Activated CD8-positive, alpha-beta memory T cell treated with anti-CD3 and anti-CD28 coated beads for 1 hour (primary cell): ENCODE results near the gene BMX.

Experiments used
- DNase-seq, 2 donors: peaks; one replicate each; pipeline ENCODE4 v3.0.0-alpha.2; 2020; ENCODE audit warnings: low read depth in 1 of 2; ENCODE audit errors: extremely low read depth in 1 of 2

The BMX gene

DNA sequence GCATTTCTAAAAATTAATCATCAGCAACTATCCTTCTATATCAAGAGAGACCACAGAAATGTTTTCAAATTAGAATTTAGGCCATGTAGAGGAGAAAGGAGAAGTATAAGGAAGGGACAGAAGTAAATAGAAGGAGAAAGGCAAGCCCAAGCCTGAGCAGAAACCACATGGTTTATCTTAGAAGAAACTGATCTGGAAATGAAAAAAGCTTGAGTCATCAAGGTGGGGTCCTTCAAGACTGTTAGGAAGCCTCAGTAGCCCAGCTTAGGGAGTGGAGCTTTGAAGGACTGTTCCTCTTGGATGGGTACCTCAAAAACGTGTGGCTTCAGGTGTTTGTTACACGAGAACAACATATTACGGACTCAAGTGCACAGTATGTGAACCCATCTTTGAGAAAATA, 4.5 kb downstream of the BMX start:
- no peak for DNase-seq

DNA sequence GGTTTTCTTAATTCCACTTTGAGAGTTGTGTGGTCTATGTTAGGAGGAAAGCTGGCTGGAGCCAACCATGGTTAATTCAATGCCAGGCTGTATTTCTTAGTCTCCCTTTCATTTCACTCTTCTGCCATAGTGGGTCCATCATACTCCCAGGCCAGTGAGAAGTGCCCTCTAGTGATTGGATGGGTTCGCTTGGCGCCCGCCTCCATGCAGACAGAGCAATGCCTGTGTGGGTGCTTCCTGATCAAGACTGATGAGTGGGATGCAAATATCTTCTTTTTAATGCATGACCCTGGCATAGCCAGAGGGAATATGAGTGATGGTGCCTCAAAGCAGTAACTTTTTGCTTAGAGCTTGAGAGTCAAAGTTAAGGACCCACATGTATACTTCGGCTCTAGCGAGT, 6.4 kb downstream of the BMX start:
- no peak for DNase-seq

DNA sequence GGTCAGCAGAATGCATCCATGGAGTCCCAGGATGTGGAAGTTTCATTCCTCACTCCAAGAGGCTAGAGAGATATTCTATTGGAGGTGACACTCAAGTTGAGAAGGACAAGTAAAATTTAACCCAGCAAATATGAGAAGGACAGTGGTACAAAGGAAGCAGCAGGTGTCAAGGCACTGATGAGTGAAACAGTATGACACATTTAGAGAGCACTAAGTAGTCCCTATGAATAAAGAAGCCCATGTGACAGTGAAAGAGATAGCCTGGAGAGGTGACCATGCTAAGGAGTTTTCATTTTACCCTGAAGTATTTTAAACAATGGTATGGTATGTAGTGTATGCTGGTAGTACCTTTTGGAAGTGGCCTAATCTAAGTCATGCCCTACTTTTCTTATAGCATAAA, 9.2 kb downstream of the BMX start:
- DNase-seq, result no peak

DNA sequence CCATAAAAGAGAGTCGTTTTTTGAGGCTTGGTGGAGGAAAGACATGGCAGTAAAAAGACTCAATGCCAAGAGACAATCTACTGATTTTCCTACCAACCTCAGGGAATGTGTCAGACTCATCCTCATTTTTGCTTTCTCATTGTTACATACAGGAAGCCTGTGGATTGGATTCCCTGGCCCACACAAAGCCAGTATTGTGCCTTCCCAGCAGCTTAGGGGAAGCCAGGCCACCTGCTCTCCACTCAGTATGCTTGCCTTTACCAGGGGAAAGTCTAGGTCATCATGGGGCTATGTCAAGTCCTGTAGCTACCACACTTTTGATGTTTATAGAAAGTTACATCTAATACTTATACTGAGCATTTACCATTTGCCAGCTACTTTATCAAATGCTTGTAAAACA, 11.0 kb downstream of the BMX start:
- no peak for DNase-seq

DNA sequence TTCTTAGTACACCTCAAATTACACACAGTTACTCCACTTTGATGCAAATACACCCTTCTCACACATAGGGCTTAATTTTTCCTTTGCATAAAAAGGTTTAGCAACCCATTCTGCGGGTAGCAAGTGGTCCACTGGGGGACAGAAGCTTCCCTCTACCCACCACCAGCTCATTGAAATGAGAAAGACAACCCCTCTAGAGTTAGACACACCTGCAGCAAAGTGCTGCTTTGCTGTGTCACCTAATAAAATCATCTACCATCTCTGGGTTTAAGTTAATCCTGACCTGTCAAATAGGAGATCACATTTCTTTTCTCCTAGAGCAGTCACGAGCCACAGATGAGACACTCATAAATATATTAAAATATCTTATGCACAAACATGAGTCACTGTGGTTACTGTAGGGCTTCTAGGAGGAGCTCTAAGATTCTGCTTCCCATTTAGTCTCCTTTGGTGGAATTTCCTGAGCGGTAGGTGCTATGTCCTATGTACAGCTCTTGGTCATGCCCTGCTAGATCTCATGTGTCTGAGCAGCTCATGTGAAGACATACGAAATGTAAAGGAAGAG, 11.9 kb downstream of the BMX start:
- no peak for DNase-seq

DNA sequence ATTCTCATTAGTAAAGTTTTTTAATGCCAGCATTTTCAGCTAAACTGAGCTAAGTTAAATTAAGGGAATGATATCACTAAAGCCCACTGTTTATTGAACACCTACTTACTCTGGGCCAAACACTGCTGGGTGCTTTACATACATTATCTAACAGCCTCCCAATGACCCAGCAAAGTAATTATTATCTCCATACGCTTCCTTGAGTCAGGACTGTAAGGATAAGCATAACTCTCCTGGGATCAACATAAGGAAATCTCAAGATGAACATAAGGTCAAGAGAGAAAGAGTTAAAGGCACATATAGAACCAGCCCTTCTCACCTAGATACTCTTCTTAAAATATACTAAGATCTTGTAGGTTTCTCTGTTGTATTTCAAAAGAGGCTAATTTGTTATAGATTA, 13.7 kb downstream of the BMX start:
- DNase-seq, result no peak

DNA sequence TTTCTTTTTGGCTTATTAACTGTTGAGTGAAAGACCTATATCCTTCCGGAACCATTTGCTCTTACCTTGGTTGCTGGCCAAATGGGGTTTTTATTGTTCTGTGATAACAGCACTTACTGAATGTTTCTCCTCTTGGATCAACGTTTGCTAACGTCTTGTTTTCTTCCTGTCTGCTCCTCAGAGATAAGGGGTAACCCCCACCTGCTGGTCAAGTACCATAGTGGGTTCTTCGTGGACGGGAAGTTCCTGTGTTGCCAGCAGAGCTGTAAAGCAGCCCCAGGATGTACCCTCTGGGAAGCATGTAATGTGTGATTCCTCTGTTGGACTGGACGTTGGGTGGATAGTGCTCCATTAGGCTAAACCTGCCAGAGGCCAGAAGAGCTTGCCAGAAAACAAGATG, 15.3 kb downstream of the BMX start:
- DNase-seq, result no peak

DNA sequence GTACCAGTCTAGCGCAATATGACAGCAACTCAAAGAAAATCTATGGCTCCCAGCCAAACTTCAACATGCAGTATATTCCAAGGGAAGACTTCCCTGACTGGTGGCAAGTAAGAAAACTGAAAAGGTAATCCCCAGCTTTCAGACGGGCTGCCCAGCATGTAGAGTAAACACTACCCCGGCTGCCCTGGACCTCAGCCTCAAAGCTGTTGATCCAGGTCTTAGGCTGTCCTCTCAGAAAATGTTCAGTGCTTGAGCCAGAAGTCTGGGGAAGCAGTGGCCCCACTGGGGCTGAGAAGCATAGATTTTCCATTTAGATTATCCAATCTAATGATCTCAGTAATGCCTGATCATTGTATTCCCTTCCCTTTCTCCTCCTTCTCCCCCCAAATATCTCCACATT, 21.9 kb downstream of the BMX start:
- no peak for DNase-seq

DNA sequence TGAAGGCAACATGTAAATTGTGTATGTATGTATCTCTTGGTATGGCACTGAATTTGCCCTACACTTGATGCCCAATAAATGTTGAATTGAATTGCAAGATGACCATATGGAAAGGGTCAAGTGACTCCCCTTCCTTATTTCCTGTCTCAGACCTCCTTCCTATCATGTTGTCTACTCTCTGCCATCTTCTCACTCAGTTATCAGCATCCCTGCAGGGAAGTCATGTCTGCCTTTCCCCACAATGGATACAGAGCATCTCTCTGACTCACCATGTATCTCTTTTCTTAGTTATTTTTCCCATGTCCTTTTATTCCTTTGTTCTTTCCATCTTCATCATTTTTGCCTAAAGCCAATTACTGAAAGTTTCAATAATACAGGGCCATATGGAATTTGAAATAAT, 22.5 kb downstream of the BMX start:
- DNase-seq, result no peak

DNA sequence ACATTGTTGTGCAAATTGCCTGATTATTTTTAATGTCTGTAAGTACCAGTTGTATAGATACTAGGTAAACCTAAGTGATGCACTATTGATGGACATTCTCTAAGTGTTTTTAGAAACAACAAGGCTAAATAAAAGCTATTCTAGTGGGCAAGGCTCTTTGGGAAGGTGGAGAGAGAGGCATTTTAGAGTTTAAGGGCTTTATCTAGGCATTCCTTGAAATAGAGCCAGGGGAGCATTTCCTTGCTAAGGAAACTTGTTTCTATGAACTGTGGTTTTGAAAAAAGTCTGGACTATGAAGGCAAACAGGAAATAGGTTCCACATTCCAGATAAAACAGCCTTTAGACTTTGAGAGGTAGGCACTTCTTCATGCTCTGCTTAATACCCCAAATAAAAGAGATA, 23.8 kb downstream of the BMX start:
- DNase-seq, result no peak

DNA sequence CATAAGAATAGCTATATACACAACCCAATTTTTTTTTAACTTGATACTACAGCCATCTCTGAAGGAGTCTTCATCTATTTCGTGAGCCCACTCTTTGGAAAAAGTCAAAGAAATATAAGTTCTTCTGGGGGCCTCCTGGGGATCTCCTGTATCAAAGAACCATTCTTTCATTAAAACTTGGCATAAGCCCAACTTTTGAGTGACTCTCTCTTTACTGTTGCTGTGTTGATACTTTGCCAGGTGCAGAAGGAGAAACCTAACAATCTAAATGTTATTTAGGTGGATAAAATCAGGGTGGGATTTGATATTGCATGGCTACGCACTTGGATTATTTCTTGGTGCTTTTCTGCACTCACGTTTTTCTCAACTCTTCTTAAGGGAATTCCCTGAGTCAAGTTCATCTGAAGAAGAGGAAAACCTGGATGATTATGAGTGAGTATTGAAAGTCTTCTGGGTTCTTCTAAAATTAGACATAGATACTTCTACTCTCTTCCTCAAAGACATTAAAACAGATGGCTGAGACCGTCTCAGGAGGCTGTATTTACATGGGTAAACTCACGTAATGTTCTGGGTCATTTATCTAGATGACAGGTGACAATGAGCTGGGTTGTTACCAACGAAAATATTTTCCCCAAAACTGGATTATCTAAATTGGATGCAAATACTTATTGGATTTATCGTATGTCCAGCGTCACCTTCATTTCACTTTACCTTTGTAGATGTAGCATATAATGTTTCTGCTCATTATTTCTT, 25.2 kb downstream of the BMX start:
- no peak for DNase-seq

DNA sequence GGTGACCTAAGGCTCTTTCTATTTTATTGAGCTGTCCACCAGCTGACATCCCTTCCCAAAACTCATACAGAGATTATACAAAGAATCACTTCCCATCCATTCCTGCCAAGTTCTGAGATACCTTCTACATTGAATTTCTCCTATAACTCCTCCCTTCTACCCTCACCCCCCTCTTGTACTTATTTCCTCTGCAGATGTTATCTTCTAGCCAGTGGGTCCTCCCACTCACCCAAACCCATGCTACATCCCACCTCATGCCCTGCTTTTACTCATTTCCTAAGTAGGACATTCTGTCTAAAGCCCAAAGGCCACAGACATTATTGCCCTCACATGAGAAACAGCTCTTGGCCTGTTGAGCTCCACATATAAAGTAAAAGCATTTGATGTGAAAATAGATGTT, 28.6 kb downstream of the BMX start:
- DNase-seq, result no peak

DNA sequence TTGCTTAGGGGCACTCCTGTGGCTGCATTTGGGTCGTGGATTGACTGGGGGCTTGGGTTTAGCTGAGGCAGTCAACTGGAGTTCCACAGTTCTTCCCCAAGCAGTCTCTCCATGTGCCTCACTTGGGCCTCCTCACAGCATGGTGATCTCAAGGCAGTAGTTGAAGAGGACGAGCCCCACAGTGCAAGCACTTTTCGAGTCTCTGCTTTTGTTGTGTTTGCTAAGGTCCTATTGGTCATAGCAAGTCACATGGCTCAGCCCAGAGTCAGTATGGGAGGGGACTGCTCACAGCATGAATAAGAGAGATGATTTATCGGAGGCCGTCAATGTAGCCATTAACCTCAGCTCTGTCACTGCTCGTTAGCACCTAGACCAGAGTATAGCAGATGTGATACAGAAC, 29.7 kb downstream of the BMX start:
- DNase-seq, result no peak

DNA sequence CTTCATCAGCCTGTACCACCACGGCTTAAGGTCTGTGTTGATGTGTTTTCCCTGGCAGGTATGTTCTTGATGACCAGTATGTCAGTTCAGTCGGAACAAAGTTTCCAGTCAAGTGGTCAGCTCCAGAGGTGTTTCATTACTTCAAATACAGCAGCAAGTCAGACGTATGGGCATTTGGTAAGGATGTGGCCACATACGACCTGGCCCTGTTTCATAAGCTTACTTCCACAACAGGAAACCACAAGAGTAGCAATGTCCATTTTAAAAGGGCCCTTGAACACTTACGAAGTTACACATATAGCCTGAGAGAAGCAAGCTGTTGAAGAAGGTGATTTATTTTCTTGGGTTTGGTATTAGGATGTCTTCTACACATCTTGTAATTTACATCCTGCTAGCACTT, 46.1 kb downstream of the BMX start:
- DNase-seq, result no peak

DNA sequence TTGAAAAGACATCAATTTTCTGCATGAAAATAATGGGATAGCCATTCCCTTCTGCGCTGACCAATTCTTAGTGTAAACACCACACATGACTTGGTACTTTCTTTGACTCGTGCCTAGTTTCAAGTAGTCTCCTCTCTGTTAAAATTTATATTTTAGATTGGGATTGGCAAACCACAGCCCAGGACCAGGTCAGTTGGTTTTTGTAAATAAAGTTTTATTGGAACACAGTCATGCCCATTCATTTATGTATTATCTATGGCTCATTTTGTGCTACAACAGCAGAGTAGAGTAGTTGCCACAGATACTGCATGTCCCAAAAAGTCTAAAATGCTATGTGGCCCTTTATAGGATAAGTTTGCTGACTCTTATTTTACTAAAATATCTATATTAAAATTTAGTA, 46.7 kb downstream of the BMX start:
- DNase-seq, result no peak

DNA sequence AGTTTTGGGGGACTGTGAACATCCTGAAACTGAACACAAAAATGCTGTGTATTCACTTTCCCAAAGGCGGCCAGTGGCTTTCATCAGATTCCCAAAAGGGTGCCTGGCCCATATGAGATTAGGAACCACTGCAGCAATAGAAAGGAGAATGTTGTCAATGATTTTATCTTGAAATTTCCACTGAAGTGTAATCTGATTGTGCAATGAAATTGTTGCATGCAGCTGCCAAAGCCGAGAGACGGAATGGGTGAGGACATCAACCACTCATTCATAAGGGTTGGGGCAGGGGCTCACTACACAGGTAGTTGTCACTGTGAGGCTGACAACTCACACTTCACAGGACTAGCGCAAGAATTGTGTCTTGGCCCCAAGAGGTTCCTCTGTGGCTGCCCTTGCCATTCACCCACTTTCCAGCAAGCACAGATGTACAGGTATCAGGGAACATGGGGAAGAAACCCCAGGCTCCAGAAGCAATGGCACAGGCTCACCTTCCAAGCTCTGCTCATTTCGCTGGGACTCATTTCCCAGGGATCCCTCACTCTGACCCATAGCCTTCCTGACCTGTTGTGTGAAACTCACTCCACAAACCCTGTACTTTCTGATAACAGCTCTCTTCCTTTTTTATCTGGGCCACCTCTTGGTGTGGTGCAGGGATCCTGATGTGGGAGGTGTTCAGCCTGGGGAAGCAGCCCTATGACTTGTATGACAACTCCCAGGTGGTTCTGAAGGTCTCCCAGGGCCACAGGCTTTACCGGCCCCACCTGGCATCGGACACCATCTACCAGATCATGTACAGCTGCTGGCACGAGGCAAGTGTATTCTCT, 48.8 kb downstream of the BMX start:
- no peak for DNase-seq

DNA sequence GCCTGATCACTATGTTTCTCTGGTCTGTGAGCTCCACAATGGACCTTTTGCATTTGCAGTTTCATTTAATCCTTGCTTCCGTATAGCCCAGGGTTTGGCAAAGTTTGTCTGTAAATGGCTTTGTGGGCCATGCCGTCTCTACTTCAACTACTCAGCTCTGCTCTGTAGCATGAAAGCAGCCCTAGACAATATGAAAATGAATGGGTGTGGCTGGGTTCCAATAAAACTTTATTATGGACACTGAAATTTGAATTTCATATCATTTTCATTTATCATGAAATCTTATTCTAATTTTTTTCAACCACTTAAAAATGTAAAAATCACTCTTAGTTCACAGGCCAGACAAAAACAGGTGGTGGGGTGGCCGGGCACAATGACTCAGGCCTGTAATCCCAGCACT, 58.6 kb downstream of the BMX start:
- no peak for DNase-seq

DNA sequence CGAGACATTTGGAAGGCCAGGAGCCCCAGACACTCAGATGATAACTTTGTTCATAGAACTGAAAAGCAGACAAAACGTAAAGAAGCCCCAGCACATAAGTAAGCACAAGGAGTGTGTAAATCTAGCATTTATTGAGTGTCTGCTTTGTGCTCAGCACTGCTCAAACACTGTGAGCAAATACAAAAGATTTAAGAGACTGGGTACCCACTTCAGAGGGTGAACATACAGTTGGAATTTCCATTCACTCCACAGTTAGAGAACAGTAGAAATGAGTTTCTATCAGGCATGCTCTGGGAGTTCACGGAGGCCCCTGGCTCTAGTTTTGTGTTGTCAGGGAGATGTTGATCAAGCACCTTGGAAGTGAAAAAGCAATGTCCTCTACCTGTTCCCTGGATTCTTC, 60.3 kb downstream of the BMX start:
- no peak for DNase-seq

DNA sequence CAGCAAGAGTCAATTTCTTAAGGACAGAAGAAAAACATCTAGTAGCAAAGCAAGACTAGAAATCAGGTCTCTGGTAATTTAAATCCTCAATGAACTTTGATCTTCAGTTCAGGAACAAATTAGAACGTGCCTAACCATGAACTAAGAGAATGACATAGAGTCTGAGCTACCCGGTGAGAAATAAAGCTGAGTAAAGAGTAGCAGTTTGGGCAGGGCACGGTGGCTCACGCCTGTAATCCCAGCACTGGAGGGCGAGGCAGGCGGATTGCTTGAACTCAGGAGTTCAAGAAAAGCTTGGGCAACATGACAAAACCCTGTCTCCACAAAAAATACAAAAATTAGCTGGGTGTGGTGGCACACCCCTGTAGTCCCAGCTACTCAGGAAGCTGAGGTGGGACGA, 62.4 kb downstream of the BMX start:
- DNase-seq, result no peak

DNA sequence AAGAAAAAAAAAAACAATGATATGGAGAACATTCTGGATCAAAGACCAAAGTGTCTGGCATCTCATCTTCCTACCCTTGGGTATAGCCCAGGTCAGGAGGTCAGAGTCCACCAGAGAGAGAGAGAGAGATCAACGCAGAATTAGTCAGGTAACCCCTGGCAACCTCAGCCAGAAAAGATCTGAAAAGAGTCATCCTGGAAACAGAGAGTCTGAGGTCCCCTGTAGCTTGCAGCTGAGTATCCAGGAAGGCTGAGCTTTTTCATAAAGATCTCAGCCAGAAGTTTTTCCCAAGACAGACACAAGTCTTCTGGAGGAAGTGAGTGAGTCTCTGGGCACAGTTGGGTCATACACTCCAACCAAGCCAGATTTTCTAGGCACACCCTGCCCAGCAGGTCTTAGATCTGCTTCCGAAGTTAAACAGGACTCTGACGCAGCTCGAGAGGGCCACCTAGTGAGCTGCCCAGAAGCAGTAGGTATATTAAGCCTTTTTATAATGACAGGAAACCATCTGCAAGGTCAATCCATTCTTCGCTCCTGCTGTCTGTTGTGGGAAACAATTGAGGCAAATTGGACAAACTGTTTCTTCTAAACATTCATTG, 64.5 kb downstream of the BMX start:
- no peak for DNase-seq

DNA sequence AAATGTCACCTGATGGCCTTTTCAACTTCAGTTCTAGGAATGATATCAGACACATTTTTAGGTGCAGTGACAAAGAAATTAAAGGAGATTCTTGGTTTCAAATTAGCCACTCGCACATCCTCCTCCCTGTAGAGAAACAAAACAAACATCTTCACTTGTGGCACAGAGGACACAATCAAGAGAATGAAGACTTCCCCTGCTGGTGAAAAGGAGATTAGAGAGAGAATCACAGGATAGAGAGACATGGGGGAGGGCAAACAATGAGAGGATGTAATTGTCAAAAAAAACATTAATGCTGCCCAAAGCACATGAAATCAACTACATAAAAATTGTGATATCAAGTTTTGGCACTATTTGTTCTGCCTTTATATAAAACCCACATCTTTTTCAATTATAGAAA, 65.6 kb downstream of the BMX start:
- no peak for DNase-seq

DNA sequence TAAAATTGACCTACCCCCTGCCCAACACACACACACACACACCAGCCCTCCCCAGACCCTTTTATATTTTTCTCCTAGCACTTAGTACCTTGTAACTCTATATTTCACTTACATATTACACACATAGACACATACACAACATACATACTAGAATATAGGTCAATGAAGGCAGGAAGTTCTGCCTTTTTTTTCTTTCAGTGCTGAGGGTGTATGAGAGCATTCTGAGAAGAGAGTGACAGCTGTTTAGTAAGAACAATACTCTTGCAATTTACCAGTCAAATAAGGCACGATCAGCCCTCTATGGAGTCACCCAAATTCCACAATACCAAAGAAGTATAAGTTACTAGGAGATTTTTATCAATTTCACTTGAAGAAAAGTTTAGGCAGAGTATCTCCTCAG, 66.7 kb downstream of the BMX start:
- DNase-seq, result no peak
